ENCODE measurements around the gene FCN3. TPM values are rescaled to one million over a fixed set of nuclear protein-coding genes. Genes with fewer than 3 reads are reported as not detected.
A peak's percentile ranks its signal among the peaks of the same experiment; 100 is the strongest.

Gene FCN3
- total and polyA plus RNA-seq, 9 of the 15 experiments (the other 6 are each of a cell fraction or from before 2014, with no cell fraction given) = 0.49 TPM; not detected in 8

DNA sequence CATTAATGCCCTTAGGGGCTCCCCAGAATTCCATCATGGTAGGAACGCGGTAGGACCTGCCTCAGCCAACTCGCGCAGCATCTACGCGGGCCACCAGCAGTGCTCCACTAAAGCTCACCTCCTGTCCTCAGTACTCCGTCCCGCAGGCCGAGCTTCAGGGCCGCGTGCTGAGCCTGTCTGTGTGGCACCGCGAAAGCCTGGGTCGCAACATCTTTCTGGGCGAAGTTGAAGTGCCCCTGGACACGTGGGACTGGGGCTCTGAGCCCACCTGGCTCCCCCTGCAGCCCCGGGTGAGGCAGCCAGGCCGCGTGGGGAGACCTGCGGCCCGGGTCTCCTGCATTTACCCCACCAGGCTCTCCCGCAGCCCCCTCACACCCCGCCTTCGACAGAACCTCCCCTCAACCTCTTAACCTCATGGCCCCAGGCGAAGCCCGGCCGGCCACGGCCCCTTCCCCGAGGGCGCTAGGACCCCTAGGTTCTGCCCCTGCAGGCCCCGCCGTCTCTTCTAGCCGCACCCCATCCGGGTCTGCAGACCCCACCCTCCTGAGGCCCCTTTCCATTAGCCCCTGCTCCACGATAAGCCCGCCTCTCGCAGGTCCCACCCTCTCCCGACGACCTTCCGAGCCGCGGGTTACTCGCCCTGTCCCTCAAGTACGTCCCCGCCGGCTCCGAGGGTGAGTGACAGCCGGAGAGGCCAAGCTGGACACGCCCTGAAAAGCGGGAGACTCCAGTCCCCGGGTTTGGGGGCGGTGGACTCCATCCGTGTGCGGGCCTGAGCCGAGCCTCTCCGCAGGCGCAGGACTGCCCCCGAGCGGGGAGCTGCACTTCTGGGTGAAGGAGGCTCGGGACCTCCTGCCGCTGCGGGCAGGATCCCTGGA lies 23.7 kb downstream of the FCN3 start (continued):
- TF ChIP-seq ZKSCAN3 (CRISPR knock-in tag; IDR thresholded peaks at IDR 0.05) (no peak), KLF13 (tag; IDR thresholded peaks at IDR 0.05; ENCODE audit: borderline replicate concordance, low read depth) (peak; percentile 37; the same call in 1 of the 2 replicates), ZBTB7A (IDR thresholded peaks at IDR 0.05; ENCODE audit: borderline replicate concordance, control insufficient read depth, low read depth, low read length) (peak; percentile 57; the same call in 1 of the 2 replicates), RBM25 (IDR thresholded peaks at IDR 0.05; ENCODE audit: low read depth, low read length, severe bottlenecking) (no peak), ZFP30 (CRISPR knock-in tag; IDR thresholded peaks at IDR 0.05; ENCODE audit: borderline replicate concordance) (no peak), RAD21 (CRISPR knock-in tag; conservative IDR thresholded peaks at IDR 0.05 in 1 of 2, IDR thresholded peaks at IDR 0.05 in 1 of 2) (peak in 1 of 2 experiments; percentile 67; a peak in 2 of 4 replicates), ZNF717 (CRISPR knock-in tag; IDR thresholded peaks at IDR 0.05) (no peak), MTA1 (IDR thresholded peaks at IDR 0.05; ENCODE audit: borderline replicate concordance) (no peak), ZNF12 (CRISPR knock-in tag; IDR thresholded peaks at IDR 0.05) (no peak; the same call in 1 of the 2 replicates), SMARCC2 (IDR thresholded peaks at IDR 0.05; ENCODE audit: low read depth) (no peak), MEIS2 (IDR thresholded peaks at IDR 0.05; ENCODE audit: partially characterized antibody) (peak; percentile 75), ESRRA (IDR thresholded peaks at IDR 0.05; ENCODE audit: borderline replicate concordance, low read depth) (0 out of 2 replicates have a peak, but pooled peaks have one; percentile 27), MYNN (IDR thresholded peaks at IDR 0.05) (0 out of 2 replicates have a peak, but pooled peaks have one; percentile 27), MYNN (CRISPR knock-in tag; IDR thresholded peaks at IDR 0.05) (no peak), FOXJ2 (tag; IDR thresholded peaks at IDR 0.05) (no peak)
- TF ChIP-seq, protein P1, sequence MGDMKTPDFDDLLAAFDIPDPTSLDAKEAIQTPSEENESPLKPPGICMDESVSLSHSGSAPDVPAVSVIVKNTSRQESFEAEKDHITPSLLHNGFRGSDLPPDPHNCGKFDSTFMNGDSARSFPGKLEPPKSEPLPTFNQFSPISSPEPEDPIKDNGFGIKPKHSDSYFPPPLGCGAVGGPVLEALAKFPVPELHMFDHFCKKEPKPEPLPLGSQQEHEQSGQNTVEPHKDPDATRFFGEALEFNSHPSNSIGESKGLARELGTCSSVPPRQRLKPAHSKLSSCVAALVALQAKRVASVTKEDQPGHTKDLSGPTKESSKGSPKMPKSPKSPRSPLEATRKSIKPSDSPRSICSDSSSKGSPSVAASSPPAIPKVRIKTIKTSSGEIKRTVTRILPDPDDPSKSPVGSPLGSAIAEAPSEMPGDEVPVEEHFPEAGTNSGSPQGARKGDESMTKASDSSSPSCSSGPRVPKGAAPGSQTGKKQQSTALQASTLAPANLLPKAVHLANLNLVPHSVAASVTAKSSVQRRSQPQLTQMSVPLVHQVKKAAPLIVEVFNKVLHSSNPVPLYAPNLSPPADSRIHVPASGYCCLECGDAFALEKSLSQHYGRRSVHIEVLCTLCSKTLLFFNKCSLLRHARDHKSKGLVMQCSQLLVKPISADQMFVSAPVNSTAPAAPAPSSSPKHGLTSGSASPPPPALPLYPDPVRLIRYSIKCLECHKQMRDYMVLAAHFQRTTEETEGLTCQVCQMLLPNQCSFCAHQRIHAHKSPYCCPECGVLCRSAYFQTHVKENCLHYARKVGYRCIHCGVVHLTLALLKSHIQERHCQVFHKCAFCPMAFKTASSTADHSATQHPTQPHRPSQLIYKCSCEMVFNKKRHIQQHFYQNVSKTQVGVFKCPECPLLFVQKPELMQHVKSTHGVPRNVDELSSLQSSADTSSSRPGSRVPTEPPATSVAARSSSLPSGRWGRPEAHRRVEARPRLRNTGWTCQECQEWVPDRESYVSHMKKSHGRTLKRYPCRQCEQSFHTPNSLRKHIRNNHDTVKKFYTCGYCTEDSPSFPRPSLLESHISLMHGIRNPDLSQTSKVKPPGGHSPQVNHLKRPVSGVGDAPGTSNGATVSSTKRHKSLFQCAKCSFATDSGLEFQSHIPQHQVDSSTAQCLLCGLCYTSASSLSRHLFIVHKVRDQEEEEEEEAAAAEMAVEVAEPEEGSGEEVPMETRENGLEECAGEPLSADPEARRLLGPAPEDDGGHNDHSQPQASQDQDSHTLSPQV (IDR thresholded peaks at IDR 0.05) = no peak; the same call in 1 of the 2 replicates
- TF ChIP-seq, protein P2, sequence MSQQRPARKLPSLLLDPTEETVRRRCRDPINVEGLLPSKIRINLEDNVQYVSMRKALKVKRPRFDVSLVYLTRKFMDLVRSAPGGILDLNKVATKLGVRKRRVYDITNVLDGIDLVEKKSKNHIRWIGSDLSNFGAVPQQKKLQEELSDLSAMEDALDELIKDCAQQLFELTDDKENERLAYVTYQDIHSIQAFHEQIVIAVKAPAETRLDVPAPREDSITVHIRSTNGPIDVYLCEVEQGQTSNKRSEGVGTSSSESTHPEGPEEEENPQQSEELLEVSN (IDR thresholded peaks at IDR 0.05; ENCODE audit: borderline replicate concordance in 1 of 2, extremely low read depth in 1 of 2, insufficient read depth in 1 of 2, insufficient read length in 1 of 2, low read depth in 1 of 2, low read length in 1 of 2, poor library complexity in 1 of 2, severe bottlenecking in 1 of 2) = peak in 1 of 2 experiments; percentile 17
- TF ChIP-seq, protein P3, sequence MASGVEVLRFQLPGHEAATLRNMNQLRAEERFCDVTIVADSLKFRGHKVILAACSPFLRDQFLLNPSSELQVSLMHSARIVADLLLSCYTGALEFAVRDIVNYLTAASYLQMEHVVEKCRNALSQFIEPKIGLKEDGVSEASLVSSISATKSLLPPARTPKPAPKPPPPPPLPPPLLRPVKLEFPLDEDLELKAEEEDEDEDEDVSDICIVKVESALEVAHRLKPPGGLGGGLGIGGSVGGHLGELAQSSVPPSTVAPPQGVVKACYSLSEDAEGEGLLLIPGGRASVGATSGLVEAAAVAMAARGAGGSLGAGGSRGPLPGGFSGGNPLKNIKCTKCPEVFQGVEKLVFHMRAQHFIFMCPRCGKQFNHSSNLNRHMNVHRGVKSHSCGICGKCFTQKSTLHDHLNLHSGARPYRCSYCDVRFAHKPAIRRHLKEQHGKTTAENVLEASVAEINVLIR (CRISPR knock-in tag; IDR thresholded peaks at IDR 0.05) = no peak
- TF ChIP-seq, protein P4, sequence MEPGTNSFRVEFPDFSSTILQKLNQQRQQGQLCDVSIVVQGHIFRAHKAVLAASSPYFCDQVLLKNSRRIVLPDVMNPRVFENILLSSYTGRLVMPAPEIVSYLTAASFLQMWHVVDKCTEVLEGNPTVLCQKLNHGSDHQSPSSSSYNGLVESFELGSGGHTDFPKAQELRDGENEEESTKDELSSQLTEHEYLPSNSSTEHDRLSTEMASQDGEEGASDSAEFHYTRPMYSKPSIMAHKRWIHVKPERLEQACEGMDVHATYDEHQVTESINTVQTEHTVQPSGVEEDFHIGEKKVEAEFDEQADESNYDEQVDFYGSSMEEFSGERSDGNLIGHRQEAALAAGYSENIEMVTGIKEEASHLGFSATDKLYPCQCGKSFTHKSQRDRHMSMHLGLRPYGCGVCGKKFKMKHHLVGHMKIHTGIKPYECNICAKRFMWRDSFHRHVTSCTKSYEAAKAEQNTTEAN (CRISPR knock-in tag; IDR thresholded peaks at IDR 0.05) = no peak
